Activated CD8-positive, alpha-beta memory T cell treated with anti-CD3 and anti-CD28 coated beads for 24 hours (primary cell): Measurements from ENCODE around the gene PTPRG.

Source experiments
- DNase-seq: peaks from one replicate; pipeline ENCODE4 v3.0.0-alpha.2; 2020

The PTPRG gene

GRCh38 chr3:62225051-62225450 is 663.7 kb downstream of the PTPRG start:
- no peak for DNase-seq

- DNase-seq, result no peak
Observed at GRCh38 chr3:62226601-62227339, 665.4 kb downstream of the PTPRG start.

DNA sequence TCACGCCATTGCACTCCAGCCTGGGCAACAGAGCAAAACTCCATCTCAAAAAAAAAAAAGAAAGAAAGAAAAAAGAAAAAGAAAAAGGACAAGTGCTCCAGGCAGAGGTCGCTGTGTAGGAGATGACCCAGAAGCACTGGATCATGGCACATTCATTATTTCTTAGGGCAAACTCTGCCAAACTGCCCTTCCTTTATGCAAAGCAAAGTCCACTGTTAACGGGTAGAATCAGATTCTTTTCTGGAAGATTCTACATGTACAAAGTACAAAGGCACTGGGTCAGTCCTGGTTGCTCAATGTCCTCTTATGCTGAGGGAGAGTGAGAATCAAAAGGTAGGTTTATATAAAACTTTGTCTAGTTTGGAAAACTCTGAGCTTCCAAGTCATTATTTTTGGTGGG is 667.1 kb downstream of the PTPRG start:
- no peak for DNase-seq

GRCh38 chr3:62229211-62229610 is 667.8 kb downstream of the PTPRG start:
- DNase-seq, result no peak

DNA sequence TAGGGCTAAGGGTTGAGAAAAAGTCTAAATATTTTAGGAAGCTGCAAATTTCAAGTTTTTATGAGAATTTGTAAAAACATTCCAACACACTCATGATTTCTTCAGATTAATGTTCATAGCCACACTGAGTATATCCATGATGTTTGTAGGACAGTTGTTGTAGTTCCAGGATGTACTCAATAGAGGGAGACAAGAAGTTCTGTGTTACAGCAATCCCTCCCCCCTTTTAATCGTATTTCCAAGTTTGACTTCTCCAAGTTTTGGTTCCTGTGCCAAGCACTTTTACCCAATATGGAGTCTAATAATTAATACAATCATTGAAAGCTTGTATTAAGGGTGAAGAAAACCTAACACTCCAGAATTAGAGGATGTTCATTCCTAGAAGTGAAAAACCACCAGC is 668.5 kb downstream of the PTPRG start:
- DNase-seq, result no peak

DNA sequence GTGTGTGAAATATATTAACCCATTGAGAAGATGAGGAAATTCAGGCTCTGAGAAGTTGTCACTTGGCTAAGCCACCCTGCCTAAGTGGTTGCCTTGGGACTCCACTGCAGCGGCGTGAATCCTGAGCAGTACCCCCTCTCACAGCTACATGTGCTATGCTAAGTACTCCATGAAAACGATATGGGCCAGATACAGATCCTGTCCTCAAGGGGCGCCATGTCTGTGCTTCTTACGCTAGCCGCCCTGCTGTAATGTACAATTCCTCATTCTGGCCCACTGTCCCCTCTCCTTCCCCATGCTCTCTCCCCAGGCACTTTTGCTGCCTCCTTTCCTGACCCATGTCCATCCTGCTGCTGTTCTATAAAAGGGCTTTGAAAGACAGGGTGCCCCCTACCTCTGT is 671.7 kb downstream of the PTPRG start:
- DNase-seq, result no peak

- no peak for DNase-seq
Observed at GRCh38 chr3:62236016-62236415, 674.6 kb downstream of the PTPRG start.

DNA sequence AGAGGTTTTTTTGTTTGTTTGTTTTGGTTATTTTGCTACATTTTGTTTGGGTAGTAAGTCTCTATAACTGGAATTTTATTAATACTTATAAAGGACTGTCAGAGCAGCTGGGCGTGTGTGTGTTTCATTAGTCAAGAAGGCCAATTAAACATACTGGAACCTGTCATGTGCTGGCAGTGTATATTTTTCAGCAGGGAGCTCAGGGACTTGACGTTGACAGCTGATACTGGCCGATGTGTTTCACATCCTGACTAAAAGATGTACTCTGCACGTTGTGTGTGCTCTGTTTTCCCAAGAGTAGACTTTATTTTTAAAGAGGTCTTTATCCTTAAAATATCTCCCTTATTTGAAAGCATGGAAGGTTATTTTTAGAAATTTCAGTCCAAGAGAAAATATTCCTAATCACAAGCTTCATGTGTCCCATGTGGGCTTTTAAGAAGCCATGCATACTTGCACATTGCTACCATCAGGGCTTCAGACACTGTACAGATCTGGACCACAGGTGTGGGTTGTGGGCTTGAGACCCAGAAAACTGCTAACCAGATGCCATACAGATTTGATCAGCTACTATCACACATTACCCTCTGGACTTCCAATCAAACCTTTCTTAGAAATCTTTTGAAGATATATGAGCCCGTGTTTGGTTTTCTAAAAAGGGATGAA is 676.0 kb downstream of the PTPRG start:
- DNase-seq, result no peak

DNA sequence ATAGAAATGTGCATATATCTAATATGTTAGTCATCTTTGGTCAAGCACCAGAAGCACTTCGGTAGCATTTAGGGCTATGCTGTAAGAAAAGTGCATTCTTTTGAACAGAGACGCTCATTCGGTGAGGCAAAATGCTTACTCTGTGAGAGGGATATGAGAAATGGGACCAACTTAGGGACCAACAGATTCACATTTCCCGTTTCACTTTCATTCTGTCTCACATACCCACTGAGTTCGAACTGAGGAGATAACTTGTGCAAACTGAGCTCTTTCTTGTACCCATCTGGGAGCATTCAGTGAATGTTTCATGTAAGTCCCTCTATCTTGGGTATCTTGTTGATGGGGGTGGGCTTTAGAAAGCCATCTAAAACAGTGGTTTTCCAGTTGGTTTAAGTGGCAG is 676.6 kb downstream of the PTPRG start:
- no peak for DNase-seq

DNA sequence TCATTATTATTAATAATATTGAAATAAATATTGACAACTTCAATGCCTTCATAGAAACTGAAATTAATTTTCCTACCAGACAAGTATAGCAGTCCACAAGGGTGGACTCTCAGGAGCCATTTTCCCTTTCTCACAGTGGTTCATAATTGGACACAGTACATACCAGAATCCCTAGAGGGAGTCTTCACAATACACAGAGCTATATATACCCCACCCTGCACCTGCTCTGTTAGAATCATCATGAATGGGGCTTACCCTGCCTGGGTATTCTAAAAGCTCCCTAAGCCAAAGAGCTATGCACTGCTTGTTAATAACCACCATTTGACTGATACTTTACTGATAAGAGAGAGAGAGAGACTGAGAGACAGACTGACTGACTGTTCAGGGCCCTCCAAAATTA is 677.1 kb downstream of the PTPRG start:
- no peak for DNase-seq

DNA sequence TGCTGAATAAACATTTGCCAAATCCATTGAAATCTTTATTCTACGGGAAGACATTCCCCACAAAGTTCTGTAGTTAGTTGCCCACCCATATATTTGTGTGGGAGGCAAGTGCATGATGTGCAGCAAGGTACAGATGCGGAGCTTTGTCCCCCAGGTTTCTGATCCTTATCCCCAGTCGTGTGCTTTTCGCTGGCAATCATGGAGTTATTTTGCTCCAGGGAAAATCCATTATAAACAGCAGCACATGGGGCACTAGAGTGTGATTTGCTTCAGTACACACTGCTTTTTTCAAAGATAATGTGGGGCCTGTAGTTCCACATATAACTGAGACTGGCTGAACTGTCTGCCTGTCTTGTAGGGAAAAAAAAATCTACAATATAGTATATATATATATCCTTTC is 679.9 kb downstream of the PTPRG start:
- DNase-seq, result no peak

DNA sequence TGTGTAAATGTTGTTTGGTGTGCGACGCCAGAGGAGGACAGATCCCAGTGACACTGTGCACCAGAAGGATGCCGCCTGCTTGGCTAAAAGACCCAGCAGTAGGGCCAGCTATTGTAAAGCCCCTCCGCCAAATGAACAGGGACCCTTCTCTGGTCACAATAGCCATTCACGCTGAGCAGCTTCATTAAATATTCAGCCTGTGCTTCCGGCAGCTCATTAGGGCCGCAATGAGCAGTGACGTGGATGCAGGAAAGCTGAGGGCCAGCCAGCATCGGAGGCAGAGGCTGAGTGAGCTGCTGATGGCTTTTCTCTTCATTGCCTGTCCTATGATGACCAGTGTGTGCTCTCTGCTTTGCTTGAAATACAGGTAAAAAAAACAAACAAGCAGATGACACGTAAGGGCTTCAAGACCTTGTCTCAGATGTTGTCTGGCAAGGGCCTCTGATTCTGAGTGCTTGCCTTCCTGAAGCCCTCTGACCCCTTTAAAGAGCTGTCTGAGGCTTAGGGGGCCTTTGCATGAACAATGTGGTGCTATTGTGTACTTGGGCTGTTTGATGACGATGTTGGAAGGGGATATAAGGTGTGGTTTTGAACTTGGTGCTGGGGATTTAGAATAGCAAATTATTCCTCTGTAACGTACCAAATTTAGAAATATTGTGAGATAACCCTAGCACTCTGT is 681.6 kb downstream of the PTPRG start:
- DNase-seq, result no peak

DNA sequence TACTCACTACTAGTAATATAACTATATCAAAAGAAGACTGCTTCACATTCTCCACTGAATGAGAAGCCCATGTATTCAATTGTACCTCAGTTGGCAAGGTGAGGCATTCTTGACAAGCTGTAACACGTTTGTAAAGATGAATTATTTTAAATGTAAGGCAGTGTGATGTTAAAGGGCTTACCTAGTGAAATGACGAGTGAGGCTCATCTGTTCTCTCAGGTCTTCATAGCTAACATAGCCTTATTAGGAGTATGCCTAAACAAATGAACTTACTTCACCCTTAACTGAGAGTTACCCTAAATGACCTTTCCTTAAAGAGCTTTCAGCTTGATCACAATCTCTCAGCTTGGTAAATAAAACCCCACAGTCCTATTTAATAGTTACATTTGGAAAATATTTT is 684.7 kb downstream of the PTPRG start:
- DNase-seq, result no peak

DNA sequence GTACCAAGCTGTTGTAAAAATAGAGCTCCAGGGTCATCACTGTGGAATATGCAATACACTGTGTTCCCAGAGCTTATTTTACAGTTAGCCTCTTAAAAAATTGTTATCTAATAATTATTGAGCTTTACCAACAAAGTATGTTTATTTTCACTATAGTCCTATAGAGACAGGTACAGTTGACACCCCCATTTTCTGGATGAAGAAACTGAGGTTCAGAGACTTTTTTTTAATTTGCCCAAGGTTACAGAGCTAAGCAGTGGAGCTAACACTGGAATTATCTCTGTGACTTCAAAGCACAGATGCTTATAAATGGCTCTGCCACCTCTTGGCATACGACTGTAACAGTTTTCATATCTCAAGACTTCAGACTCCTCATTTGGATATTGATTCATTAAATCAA is 685.6 kb downstream of the PTPRG start:
- DNase-seq, result no peak

- DNase-seq, result no peak
Observed at GRCh38 chr3:62248734-62249483, 687.5 kb downstream of the PTPRG start.

DNA sequence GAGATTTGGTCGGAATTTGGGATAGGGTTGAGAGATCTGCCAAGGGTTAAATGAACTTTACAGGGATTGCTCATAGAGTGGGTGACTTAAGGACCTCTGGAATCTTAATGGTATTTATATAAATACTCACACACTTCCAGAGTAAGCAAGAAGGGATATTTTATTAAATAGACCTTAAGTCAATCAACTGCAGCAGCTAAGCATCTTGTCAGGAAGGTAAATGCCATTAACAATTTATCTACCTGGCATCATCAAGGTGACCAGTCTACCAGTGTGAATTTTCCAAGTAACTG is 688.1 kb downstream of the PTPRG start:
- no peak for DNase-seq

DNA sequence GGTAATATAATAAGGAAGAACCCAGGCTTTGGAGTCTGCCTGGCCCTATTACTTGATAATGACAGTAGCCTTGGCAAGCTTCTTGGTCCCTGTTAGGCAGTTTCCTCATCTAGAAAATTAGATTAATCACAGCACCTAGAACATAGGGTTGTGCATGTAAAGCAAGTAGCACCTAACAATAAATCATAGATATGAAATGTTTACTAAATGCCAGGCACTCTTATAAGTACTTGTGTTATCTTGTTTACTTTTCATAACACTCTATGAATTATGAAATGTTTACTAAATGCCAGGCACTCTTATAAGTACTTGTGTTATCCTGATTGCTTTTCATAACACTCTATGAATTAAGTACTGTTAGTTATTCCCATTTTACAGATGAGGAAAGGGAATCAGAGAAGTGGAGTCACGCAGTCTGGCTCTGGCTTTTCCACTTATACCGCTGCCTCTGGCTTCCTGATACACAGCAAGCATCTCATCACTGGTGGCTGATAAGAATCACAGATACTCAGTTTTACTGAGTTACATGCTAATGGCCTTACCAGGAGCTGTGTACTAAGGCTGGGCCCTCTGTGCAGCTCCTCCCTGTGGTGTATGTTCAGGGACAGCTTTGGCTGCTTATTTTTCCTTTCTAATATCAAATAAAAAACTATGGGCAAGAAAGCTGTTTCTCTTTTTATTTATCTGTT is 688.6 kb downstream of the PTPRG start:
- no peak for DNase-seq

DNA sequence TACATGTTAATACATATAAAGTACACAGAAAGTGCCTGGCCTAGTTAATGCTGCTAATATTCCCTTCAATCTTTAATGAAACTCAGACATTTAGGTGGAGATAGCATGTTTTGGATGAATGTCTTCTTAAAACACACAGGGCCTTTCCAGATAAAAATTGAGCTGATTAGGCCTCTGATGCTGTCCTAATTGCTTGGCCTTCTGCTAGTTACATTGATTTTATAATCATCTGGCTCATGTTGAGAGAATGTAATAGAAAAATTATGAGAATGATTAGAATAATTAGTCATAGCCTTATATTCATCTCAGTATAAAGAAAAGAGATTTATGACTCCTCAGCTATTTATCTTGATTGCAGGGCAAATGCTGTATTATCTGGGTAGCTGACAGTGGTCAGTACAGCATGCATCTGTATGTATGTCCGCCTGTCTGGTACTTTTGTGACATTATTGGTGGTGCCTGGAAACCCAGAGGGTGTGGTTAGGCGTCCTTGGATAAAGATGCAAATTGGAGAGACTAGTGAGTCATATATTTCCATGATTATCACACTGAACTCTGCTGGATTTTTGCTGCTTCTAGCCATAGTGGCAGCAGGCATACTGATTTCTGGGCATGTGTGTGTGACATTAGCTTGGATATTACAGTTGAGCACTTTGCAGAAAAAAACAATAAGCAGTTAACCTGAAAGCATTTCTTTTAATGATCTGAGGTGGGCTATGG is 691.2 kb downstream of the PTPRG start:
- DNase-seq, result no peak

GRCh38 chr3:62253971-62254370 is 692.6 kb downstream of the PTPRG start:
- DNase-seq, result no peak

GRCh38 chr3:62255758-62256157 is 694.4 kb downstream of the PTPRG start:
- no peak for DNase-seq

DNA sequence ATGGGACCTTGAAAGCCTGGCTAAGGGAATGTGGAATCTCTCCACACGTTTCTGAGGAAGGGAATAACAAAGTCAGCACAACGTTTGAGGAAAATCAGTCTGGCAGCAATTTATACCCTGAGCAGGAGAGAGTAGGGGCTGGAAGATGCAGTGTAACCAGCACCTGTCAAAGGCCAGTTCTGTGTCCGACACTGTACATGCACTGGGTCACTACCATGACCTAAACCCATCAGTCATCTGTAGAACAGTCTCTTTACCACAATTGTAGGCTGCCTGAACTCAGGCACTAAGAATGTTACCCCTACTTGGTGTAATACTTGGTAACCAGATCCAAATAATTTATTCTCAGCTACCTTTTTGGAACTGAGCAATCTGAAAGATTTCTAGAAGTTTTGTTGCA is 698.6 kb downstream of the PTPRG start:
- DNase-seq, result no peak

DNA sequence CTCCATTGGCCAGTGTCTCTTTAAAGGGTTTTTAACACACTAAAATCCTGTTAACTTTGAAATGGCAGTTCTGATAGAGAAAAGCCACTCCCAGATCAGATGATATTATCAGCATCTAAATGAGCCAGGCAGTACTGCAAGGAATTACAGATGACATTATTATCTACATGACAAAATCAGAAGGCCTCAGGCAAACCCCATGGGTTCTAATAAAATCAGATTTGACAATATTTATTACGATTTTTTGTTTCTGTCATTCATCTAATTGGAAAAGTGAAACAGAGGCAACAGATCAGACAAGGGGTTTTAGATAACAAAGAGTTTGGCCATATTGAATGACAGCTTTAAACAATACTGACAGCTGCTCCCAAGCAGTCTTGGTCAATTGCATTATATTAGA is 699.3 kb downstream of the PTPRG start:
- no peak for DNase-seq

- DNase-seq, result no peak
Observed at GRCh38 chr3:62261121-62261520, 699.8 kb downstream of the PTPRG start.
